GM21423 (cell line): Measurements from ENCODE around the gene POM121C.
"Not testable (repeated sequence)": the region's sequence is repeated elsewhere in the genome, so short reads cannot be mapped to it uniquely, and the experiment has no call there.

ENCODE experiments used
- ATAC-seq: cut with Tn5 transposase; IDR thresholded peaks from one replicate; pipeline ENCODE4 v1.9.1; 2021; ENCODE audit warnings: mild to moderate bottlenecking, moderate library complexity; ENCODE audit not compliant: unreplicated experiment

POM121C gene

GRCh38 chr7:75397865-75398264 is 88.2 kb downstream of the POM121C start:
- ATAC-seq: not testable (repeated sequence)

- ATAC-seq: not testable (repeated sequence)
These were observed 90.8 kb downstream of the POM121C start, which contains the start of gene TRIM73 for GRCh38 chr7:75395329-75395728. TRIM73 (plus strand) TSS chr7:75395629; CDS start chr7:75398934, 3,305 bp downstream.

GRCh38 chr7:75393194-75393593 is 92.9 kb downstream of the POM121C start:
- ATAC-seq: not testable (repeated sequence)

- ATAC-seq: not testable (repeated sequence)
These were observed 111.4 kb downstream of the POM121C start for GRCh38 chr7:75374519-75375317.

- ATAC-seq: not testable (repeated sequence)
These were observed 112.0 kb downstream of the POM121C start for GRCh38 chr7:75374144-75374518.

- not testable (repeated sequence) for ATAC-seq
These were observed 118.8 kb downstream of the POM121C start for GRCh38 chr7:75367313-75367712.
